NCI-H2029 treated with DMSO at 0.1 percent for 48 hours (cell line): ENCODE results near the gene TRMT1.
"Not testable (repeated sequence)": the region's sequence is repeated elsewhere in the genome, so short reads cannot be mapped to it uniquely, and the experiment has no call there.

Experiments
- DNase-seq: peaks from one replicate; lab custom pipeline; 2025; lab: John Stamatoyannopoulos, UW

TRMT1 gene

GRCh38 chr19:13116282-13117175, at the start of gene TRMT1:
TSS of gene TRMT1 (minus strand) at chr19:13116740. CDS start at chr19:13116399, 341 bp downstream.
- DNase-seq = peak; percentile 85

GRCh38 chr19:13166151-13166550, 49.6 kb upstream of the TRMT1 start:
- DNase-seq = not testable (repeated sequence)

- no peak for DNase-seq
Measured at GRCh38 chr19:13165162-13165997, 48.8 kb upstream of the TRMT1 start.

- no peak for DNase-seq
Measured at GRCh38 chr19:13164343-13165161, 48.0 kb upstream of the TRMT1 start.

- no peak for DNase-seq
Measured at GRCh38 chr19:13163609-13164342, 47.2 kb upstream of the TRMT1 start.

- peak; percentile 87 for DNase-seq
Measured at GRCh38 chr19:13162724-13163608, 46.4 kb upstream of the TRMT1 start.

- no peak for DNase-seq
Measured at GRCh38 chr19:13160557-13160956, 44.0 kb upstream of the TRMT1 start.

GRCh38 chr19:13159713-13160112, 43.2 kb upstream of the TRMT1 start:
- no peak for DNase-seq

GRCh38 chr19:13155472-13156359, 39.2 kb upstream of the TRMT1 start:
- DNase-seq = no peak

- DNase-seq = no peak
Measured at GRCh38 chr19:13154911-13155471, 38.5 kb upstream of the TRMT1 start.

GRCh38 chr19:13154241-13154778, 37.8 kb upstream of the TRMT1 start:
- no peak for DNase-seq

GRCh38 chr19:13153569-13154240, 37.2 kb upstream of the TRMT1 start:
- DNase-seq = no peak

GRCh38 chr19:13152974-13153568, 36.5 kb upstream of the TRMT1 start:
- DNase-seq = peak; percentile 78

GRCh38 chr19:13152356-13152973, 35.9 kb upstream of the TRMT1 start:
- DNase-seq = no peak

- peak; percentile 91 for DNase-seq
Measured at GRCh38 chr19:13151605-13152355, 35.2 kb upstream of the TRMT1 start.

GRCh38 chr19:13150931-13151604, 34.5 kb upstream of the TRMT1 start:
- no peak for DNase-seq
